Measurements from ENCODE around the gene CSNK1G1. TPM values are rescaled to one million over a fixed set of nuclear protein-coding genes. Genes with fewer than 3 reads are reported as not detected.

CSNK1G1 gene
- total and polyA plus RNA-seq, 7 donors, result 3.0 to 24.3 (median 7.8) TPM

GRCh38 chr15:64341961-64342360 lies 14.0 kb downstream of the CSNK1G1 start:
- intact Hi-C loops (cut with DNase I), result no loop called here
- H3K4me1 ChIP-seq, result peaks cover 0 to 5% (median 0%) of the 10 kb centered on the region in 4 donors
- DNase-seq, result no peak
- H3K9me3 ChIP-seq, result no peaks in the 10 kb centered on the region
- WGBS, 2 donors, result 88 to 95% methylated on average over 4 of the region's 4 CpGs
- H3K4me3 ChIP-seq, result no peak overlapping the region
- H3K27me3 ChIP-seq, result no peaks in the 10 kb centered on the region
- TF ChIP-seq EP300 (IDR thresholded peaks at IDR 0.05) (no peak), POLR2AphosphoS5 (IDR thresholded peaks at IDR 0.05) (no peak), CTCF (IDR thresholded peaks at IDR 0.05) (no peak), POLR2A (IDR thresholded peaks at IDR 0.05) (no peak)
- no peak overlapping the region for H3K27ac ChIP-seq
- H3K36me3 ChIP-seq, result peaks cover 0 to 9% (median 0%) of the 10 kb centered on the region in 4 donors

GRCh38 chr15:64340355-64340754 lies 15.6 kb downstream of the CSNK1G1 start:
- intact Hi-C loops (cut with DNase I), result no loop called here
- TF ChIP-seq POLR2A (IDR thresholded peaks at IDR 0.05) (no peak), POLR2AphosphoS5 (IDR thresholded peaks at IDR 0.05) (no peak), CTCF (IDR thresholded peaks at IDR 0.05) (no peak), EP300 (IDR thresholded peaks at IDR 0.05) (no peak)
- 38 to 75% methylated on average over 1 of the region's 1 CpG for WGBS, 2 donors
- no peak overlapping the region for H3K4me3 ChIP-seq
- no peaks in the 10 kb centered on the region for H3K9me3 ChIP-seq
- H3K4me1 ChIP-seq, result peaks cover 0 to 5% (median 0%) of the 10 kb centered on the region in 4 donors
- no peaks in the 10 kb centered on the region for H3K27me3 ChIP-seq
- peaks cover 0 to 9% (median 0%) of the 10 kb centered on the region in 4 donors for H3K36me3 ChIP-seq
- H3K27ac ChIP-seq, result no peak overlapping the region
- no peak for DNase-seq

GRCh38 chr15:64337761-64338160 lies 18.2 kb downstream of the CSNK1G1 start:
- intact Hi-C loops (cut with DNase I), result no loop called here
- no peaks in the 10 kb centered on the region for H3K4me1 ChIP-seq

GRCh38 chr15:64333986-64334929 lies 21.7 kb downstream of the CSNK1G1 start:
- Histone ChIP-seq H3K4me1 (no peaks in the 10 kb centered on the region), H3K36me3 (no peaks in the 10 kb centered on the region), H3K27me3 (no peaks in the 10 kb centered on the region), H3K9me3 (no peaks in the 10 kb centered on the region), H3K4me3 (no peak overlapping the region), H3K27ac (no peak overlapping the region)
- no peak for DNase-seq
- WGBS, 2 donors, result 66 to 73% methylated on average over 9 of the region's 9 CpGs
- TF ChIP-seq EP300 (IDR thresholded peaks at IDR 0.05) (no peak), POLR2AphosphoS5 (IDR thresholded peaks at IDR 0.05) (no peak), CTCF (IDR thresholded peaks at IDR 0.05) (no peak), POLR2A (IDR thresholded peaks at IDR 0.05) (no peak)
- intact Hi-C loops (cut with DNase I), result no loop called here

More at GRCh38 chr15:64337761-64338160, 18.2 kb downstream of the CSNK1G1 start:
- Histone ChIP-seq H3K36me3 (peaks cover 0 to 9% (median 0%) of the 10 kb centered on the region in 4 donors), H3K27ac (no peak overlapping the region), H3K4me3 (no peak overlapping the region), H3K9me3 (no peaks in the 10 kb centered on the region), H3K27me3 (no peaks in the 10 kb centered on the region)
- DNase-seq, result no peak
- no peak for TF ChIP-seq POLR2A (IDR thresholded peaks at IDR 0.05)
- no peak for TF ChIP-seq POLR2AphosphoS5 (IDR thresholded peaks at IDR 0.05)
- TF ChIP-seq EP300 (IDR thresholded peaks at IDR 0.05), result no peak
- TF ChIP-seq CTCF (IDR thresholded peaks at IDR 0.05), result no peak
- WGBS, 2 donors, result 84 to 90% methylated on average over 2 of the region's 2 CpGs
